WTC11 (cell line): Measurements from ENCODE around the gene S100A2. TPM values are rescaled to one million over a fixed set of nuclear protein-coding genes. Genes with fewer than 3 reads are reported as not detected.

Source experiments
- ATAC-seq: fragments of 200-7000 bp; cut with Tn5 transposase; 2 replicates; pipeline ENCODE4 v1.10.0; 2021; ENCODE audit warnings: mild to moderate bottlenecking, moderate library complexity
- CTCF ChIA-PET: fragments of 300-600 bp; sonication (Branson Sonifier 250); formaldehyde crosslinking; loops from one replicate; lab custom pipeline; 2021; ENCODE audit warnings: antibody characterized with exemption; lab: Charles Lee
- POLR2A ChIA-PET: fragments of 350-600 bp; sonication (Branson Sonifier 250); formaldehyde crosslinking; loops from one replicate; lab custom pipeline; 2021; ENCODE audit warnings: antibody characterized with exemption; lab: Charles Lee
- DNase-seq: peaks from one replicate; pipeline ENCODE4 v3.0.0; 2021; ENCODE audit warnings: low spot score
- H3K27ac Mint-ChIP-seq: 2 replicates; pipeline ENCODE4 v1.8.0; 2021; ENCODE audit warnings: mixed read lengths
- H3K27me3 Mint-ChIP-seq: 2 replicates; pipeline ENCODE4 v1.8.0; 2021; ENCODE audit warnings: low read depth, mild to moderate bottlenecking, moderate library complexity, mixed read lengths
- H3K36me3 Mint-ChIP-seq: 2 replicates; pipeline ENCODE4 v1.8.0; 2021; ENCODE audit warnings: mixed read lengths
- H3K4me1 Mint-ChIP-seq: 2 replicates; pipeline ENCODE4 v1.8.0; 2022; ENCODE audit warnings: mixed read lengths
- H3K4me3 Mint-ChIP-seq: 2 replicates; pipeline ENCODE4 v1.8.0; 2021; ENCODE audit warnings: mild to moderate bottlenecking, moderate library complexity, mixed read lengths
- H3K9me3 Mint-ChIP-seq: 2 replicates; pipeline ENCODE4 v1.8.0; 2021; ENCODE audit warnings: mixed read lengths
- AFF4 ChIP-seq: sonication (generic); formaldehyde crosslinking; IDR thresholded peaks from 2 replicates; pipeline ENCODE4 v1.8.1; 2023; ENCODE audit warnings: mild to moderate bottlenecking, missing genetic modification reagents, borderline replicate concordance
- ARID4B ChIP-seq: sonication (generic); formaldehyde crosslinking; IDR thresholded peaks from 2 replicates; pipeline ENCODE4 v1.8.0; 2023; ENCODE audit warnings: missing genetic modification reagents, mild to moderate bottlenecking, borderline replicate concordance
- ATF1 ChIP-seq: sonication (generic); formaldehyde crosslinking; IDR thresholded peaks from 2 replicates; pipeline ENCODE4 v1.8.1; 2023; ENCODE audit warnings: mild to moderate bottlenecking, moderate library complexity, missing genetic modification reagents
- CTCF ChIP-seq: fragments of 200-600 bp; IDR thresholded peaks from 2 replicates; pipeline ENCODE4 v1.8.0; 2022; ENCODE audit warnings: antibody characterized with exemption
- FOXJ3 ChIP-seq: sonication (generic); formaldehyde crosslinking; IDR thresholded peaks from 2 replicates; pipeline ENCODE4 v1.9.0; 2021; ENCODE audit warnings: missing genetic modification reagents, mild to moderate bottlenecking, borderline replicate concordance
- FOXK1 ChIP-seq: sonication (generic); formaldehyde crosslinking; IDR thresholded peaks from 2 replicates; pipeline ENCODE4 v1.8.0; 2022; ENCODE audit warnings: mild to moderate bottlenecking, moderate library complexity, missing genetic modification reagents
- JAZF1 ChIP-seq: fragments of 250-450 bp; sonication (Bioruptor Pico); IDR thresholded peaks from 2 replicates; pipeline ENCODE4 v1.9.0; 2021; ENCODE audit warnings: moderate library complexity, mild to moderate bottlenecking, inconsistent platforms
- NFE2L1 ChIP-seq: sonication (generic); formaldehyde crosslinking; IDR thresholded peaks from 2 replicates; pipeline ENCODE4 v1.8.1; 2023; ENCODE audit warnings: missing genetic modification reagents
- OVOL2 ChIP-seq: fragments of 250-450 bp; sonication (Bioruptor Pico); IDR thresholded peaks from 2 replicates; pipeline ENCODE4 v1.9.0; 2021; ENCODE audit warnings: mild to moderate bottlenecking, borderline replicate concordance
- SMAD4 ChIP-seq: sonication (generic); formaldehyde crosslinking; IDR thresholded peaks from 2 replicates; pipeline ENCODE4 v1.8.0; 2022; ENCODE audit warnings: mild to moderate bottlenecking, missing genetic modification reagents
- ZSCAN18 ChIP-seq: fragments of 250-450 bp; sonication (Bioruptor Pico); IDR thresholded peaks from 2 replicates; pipeline ENCODE4 v2.1.2; 2022; ENCODE audit warnings: mild to moderate bottlenecking, moderate library complexity
- total RNA-seq: library from RNA; stranded (reverse); gene quantifications from 3 replicates; pipeline ENCODE4 v1.2.3, GENCODE V29; 2021
- TF ChIP-seq, protein P1 (sequence below): fragments of 250-450 bp; sonication (Bioruptor Pico); IDR thresholded peaks from 2 replicates; pipeline ENCODE4 v1.9.0; 2021; ENCODE audit warnings: mild to moderate bottlenecking, borderline replicate concordance
- TF ChIP-seq, protein P2 (sequence below): sonication (generic); formaldehyde crosslinking; IDR thresholded peaks from 2 replicates; pipeline ENCODE4 v1.8.0; 2022; ENCODE audit warnings: missing genetic modification reagents
- TF ChIP-seq, protein P3 (sequence below): sonication (generic); formaldehyde crosslinking; IDR thresholded peaks from 2 replicates; pipeline ENCODE4 v1.8.0; 2022; ENCODE audit warnings: mild to moderate bottlenecking, missing genetic modification reagents

Gene S100A2
- total RNA-seq, 1 experiment from 2014 or later: 0.74 TPM

DNA sequence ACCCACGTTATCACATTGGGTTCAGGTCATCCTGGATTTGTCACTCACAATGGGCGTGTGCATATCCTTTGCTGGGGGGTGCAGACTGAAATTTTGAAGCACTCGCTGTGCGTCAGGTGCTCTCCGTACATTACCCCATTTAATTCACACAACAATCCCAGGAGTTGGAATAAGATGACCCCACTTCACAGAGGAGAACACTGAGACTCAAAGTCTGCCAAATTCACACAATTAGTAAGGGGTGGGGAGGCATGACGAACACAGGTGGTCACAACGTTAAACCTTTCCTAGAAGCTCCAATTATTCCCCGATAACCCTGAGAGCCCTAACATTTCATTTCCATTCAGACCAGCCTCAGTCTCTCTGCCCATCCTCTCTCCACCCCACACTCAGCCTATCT, 3.8 kb upstream of the S100A2 start (continued):
- TF ChIP-seq SMAD4 (CRISPR knock-in tag): no peak
- no peak for TF ChIP-seq OVOL2 (CRISPR knock-in tag)
- no peak for TF ChIP-seq JAZF1 (CRISPR knock-in tag)
- TF ChIP-seq AFF4 (CRISPR knock-in tag): no peak
- TF ChIP-seq FOXK1 (CRISPR knock-in tag): no peak
- no peak for TF ChIP-seq NFE2L1 (CRISPR knock-in tag)
- TF ChIP-seq, protein P1, sequence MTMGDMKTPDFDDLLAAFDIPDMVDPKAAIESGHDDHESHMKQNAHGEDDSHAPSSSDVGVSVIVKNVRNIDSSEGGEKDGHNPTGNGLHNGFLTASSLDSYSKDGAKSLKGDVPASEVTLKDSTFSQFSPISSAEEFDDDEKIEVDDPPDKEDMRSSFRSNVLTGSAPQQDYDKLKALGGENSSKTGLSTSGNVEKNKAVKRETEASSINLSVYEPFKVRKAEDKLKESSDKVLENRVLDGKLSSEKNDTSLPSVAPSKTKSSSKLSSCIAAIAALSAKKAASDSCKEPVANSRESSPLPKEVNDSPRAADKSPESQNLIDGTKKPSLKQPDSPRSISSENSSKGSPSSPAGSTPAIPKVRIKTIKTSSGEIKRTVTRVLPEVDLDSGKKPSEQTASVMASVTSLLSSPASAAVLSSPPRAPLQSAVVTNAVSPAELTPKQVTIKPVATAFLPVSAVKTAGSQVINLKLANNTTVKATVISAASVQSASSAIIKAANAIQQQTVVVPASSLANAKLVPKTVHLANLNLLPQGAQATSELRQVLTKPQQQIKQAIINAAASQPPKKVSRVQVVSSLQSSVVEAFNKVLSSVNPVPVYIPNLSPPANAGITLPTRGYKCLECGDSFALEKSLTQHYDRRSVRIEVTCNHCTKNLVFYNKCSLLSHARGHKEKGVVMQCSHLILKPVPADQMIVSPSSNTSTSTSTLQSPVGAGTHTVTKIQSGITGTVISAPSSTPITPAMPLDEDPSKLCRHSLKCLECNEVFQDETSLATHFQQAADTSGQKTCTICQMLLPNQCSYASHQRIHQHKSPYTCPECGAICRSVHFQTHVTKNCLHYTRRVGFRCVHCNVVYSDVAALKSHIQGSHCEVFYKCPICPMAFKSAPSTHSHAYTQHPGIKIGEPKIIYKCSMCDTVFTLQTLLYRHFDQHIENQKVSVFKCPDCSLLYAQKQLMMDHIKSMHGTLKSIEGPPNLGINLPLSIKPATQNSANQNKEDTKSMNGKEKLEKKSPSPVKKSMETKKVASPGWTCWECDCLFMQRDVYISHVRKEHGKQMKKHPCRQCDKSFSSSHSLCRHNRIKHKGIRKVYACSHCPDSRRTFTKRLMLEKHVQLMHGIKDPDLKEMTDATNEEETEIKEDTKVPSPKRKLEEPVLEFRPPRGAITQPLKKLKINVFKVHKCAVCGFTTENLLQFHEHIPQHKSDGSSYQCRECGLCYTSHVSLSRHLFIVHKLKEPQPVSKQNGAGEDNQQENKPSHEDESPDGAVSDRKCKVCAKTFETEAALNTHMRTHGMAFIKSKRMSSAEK: no peak
- TF ChIP-seq, all 79 proteins: peak for 0

DNA sequence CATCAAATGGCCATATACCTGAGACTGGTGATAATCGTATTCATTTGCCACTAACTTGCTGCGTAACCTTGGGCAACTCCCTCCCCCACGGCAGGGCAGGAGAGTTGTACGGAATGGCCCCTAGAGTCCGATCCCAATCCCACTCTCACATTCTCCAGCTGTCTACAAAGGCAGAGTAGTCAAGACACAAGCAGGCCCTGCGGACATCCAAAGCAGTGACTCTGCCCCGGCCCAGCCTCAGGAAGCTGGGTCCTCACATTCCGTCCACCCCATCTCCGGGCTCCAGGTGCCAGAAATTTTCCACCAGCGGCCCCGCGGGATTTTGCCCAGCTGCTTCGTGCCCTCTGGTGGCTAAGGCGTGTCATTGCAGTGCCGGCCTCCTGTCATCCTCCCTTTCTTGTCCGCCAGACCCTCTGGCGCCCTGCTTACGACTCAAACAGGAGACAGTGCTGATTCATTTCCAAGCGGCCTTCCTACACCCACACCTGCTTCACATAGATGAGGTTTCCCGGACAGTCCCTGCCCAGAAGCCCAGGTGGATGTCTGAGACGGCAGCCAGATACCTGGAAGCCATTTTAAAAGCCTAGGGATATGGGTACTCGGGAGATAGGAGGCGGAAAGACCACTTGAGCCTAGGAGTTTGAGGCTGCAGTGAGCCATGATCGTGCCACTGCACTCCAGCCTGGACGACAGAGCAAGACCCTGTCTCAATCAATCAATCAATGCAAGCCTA, 2.9 kb upstream of the S100A2 start:
- POLR2A ChIA-PET: interaction anchor here (0.7 to 1.8 kb wide), 6 partner anchors 14 to 71 kb away, joined by 3 to 10 read pairs (median 4); partner anchors contain the start of genes CHTOP and S100A13
- DNase-seq (peak; percentile 96), ATAC-seq (peak; percentile 68)
- Mint-ChIP-seq H3K4me3 (peak overlapping the region; percentile 47), H3K27ac (peak overlapping the region; percentile 94), H3K36me3 (no peaks in the 10 kb centered on the region), H3K27me3 (no peaks in the 10 kb centered on the region; the same call in 1 of the 2 replicates), H3K4me1 (peaks cover 33% of the 10 kb centered on the region), H3K9me3 (no peaks in the 10 kb centered on the region)
- CTCF ChIA-PET: interaction anchor here (0.7 to 6.1 kb wide), 41 partner anchors 9 to 225 kb away, joined by 3 to 188 read pairs (median 5); partner anchors contain the start of genes CHTOP, NPR1, S100A13 and S100A14
- TF ChIP-seq CTCF (peak; percentile 99), ARID4B (no peak), ZSCAN18 (no peak), ATF1 (CRISPR knock-in tag) (no peak), FOXJ3 (CRISPR knock-in tag) (no peak)
- TF ChIP-seq, protein P2, sequence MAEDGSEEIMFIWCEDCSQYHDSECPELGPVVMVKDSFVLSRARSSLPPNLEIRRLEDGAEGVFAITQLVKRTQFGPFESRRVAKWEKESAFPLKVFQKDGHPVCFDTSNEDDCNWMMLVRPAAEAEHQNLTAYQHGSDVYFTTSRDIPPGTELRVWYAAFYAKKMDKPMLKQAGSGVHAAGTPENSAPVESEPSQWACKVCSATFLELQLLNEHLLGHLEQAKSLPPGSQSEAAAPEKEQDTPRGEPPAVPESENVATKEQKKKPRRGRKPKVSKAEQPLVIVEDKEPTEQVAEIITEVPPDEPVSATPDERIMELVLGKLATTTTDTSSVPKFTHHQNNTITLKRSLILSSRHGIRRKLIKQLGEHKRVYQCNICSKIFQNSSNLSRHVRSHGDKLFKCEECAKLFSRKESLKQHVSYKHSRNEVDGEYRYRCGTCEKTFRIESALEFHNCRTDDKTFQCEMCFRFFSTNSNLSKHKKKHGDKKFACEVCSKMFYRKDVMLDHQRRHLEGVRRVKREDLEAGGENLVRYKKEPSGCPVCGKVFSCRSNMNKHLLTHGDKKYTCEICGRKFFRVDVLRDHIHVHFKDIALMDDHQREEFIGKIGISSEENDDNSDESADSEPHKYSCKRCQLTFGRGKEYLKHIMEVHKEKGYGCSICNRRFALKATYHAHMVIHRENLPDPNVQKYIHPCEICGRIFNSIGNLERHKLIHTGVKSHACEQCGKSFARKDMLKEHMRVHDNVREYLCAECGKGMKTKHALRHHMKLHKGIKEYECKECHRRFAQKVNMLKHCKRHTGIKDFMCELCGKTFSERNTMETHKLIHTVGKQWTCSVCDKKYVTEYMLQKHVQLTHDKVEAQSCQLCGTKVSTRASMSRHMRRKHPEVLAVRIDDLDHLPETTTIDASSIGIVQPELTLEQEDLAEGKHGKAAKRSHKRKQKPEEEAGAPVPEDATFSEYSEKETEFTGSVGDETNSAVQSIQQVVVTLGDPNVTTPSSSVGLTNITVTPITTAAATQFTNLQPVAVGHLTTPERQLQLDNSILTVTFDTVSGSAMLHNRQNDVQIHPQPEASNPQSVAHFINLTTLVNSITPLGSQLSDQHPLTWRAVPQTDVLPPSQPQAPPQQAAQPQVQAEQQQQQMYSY (CRISPR knock-in tag): peak; percentile 78
- TF ChIP-seq, protein P3, sequence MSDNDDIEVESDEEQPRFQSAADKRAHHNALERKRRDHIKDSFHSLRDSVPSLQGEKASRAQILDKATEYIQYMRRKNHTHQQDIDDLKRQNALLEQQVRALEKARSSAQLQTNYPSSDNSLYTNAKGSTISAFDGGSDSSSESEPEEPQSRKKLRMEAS (CRISPR knock-in tag): peak; percentile 63
